Astrocyte (in vitro differentiated cells and primary cell): ENCODE measurements around the gene B3GAT2. TPM values are rescaled to one million over a fixed set of nuclear protein-coding genes. Genes with fewer than 3 reads are reported as not detected.

Experiments
- DNase-seq: peaks from one replicate; pipeline ENCODE4 v3.0.0-alpha.2; 2010; ENCODE audit warnings: low read depth
- FAIRE-seq: peaks from 2 replicates; lab custom pipeline; 2011; peaks lifted over from hg19 to GRCh38; lab: Jason Lieb, UNC
- H2AFZ ChIP-seq: 2 replicates; pipeline ENCODE4 v1.6.0; 2012; ENCODE audit warnings: low read depth, low read length, inconsistent platforms
- H3K27ac ChIP-seq: 2 replicates; pipeline ENCODE4 v1.5.1; 2011; ENCODE audit warnings: low read depth, low read length, inconsistent platforms
- H3K27me3 ChIP-seq: 2 replicates; pipeline ENCODE4 v1.6.0; 2011; ENCODE audit warnings: low read length, inconsistent platforms; ENCODE audit not compliant: insufficient read depth
- H3K36me3 ChIP-seq: 2 replicates; pipeline ENCODE4 v1.5.1; 2011; ENCODE audit warnings: low read length, inconsistent platforms; ENCODE audit not compliant: insufficient read depth
- H3K4me1 ChIP-seq: 2 replicates; pipeline ENCODE4 v1.5.1; 2011; ENCODE audit warnings: low read length, inconsistent platforms; ENCODE audit not compliant: insufficient read depth
- H3K4me2 ChIP-seq: 2 replicates; pipeline ENCODE4 v1.6.0; 2012; ENCODE audit warnings: low read length, inconsistent platforms
- H3K4me3 ChIP-seq: 2 replicates; pipeline ENCODE4 v1.5.1; 2011; ENCODE audit warnings: low read depth, mild to moderate bottlenecking, low read length, inconsistent platforms; ENCODE audit not compliant: insufficient read depth
- H3K79me2 ChIP-seq: 2 replicates; pipeline ENCODE4 v1.6.0; 2012; ENCODE audit warnings: mild to moderate bottlenecking, low read length, inconsistent platforms; ENCODE audit not compliant: insufficient read depth
- H3K9ac ChIP-seq: 2 replicates; pipeline ENCODE4 v1.6.0; 2012; ENCODE audit warnings: mild to moderate bottlenecking, low read length, inconsistent platforms
- H3K9me3 ChIP-seq: 2 replicates; pipeline ENCODE4 v1.5.1; 2012; ENCODE audit warnings: low read depth, mild to moderate bottlenecking, low read length, inconsistent platforms; ENCODE audit not compliant: insufficient read depth
- H4K20me1 ChIP-seq: 2 replicates; pipeline ENCODE4 v1.6.0; 2012; ENCODE audit warnings: low read length, inconsistent platforms; ENCODE audit not compliant: insufficient read depth
- H3K27ac Mint-ChIP-seq: one replicate; pipeline ENCODE4 v1.8.0; 2021; ENCODE audit warnings: mild to moderate bottlenecking, mixed read lengths; ENCODE audit not compliant: unreplicated experiment
- H3K27me3 Mint-ChIP-seq: one replicate; pipeline ENCODE4 v1.8.0; 2021; ENCODE audit warnings: low read depth, mixed read lengths; ENCODE audit not compliant: unreplicated experiment
- H3K36me3 Mint-ChIP-seq: one replicate; pipeline ENCODE4 v1.8.0; 2021; ENCODE audit warnings: low read depth, mixed read lengths; ENCODE audit not compliant: unreplicated experiment
- H3K4me1 Mint-ChIP-seq: one replicate; pipeline ENCODE4 v1.8.0; 2021; ENCODE audit warnings: low read depth, mixed read lengths; ENCODE audit not compliant: unreplicated experiment
- H3K4me3 Mint-ChIP-seq: one replicate; pipeline ENCODE4 v1.8.0; 2021; ENCODE audit warnings: mild to moderate bottlenecking, moderate library complexity, mixed read lengths; ENCODE audit not compliant: unreplicated experiment
- H3K9me3 Mint-ChIP-seq: one replicate; pipeline ENCODE4 v1.8.0; 2021; ENCODE audit warnings: mild to moderate bottlenecking, mixed read lengths; ENCODE audit not compliant: unreplicated experiment
- CTCF ChIP-seq: IDR thresholded peaks from 2 replicates; pipeline ENCODE4 v1.5.1; 2011; ENCODE audit warnings: low read depth, mild to moderate bottlenecking, inconsistent platforms, low read length, moderate library complexity; ENCODE audit not compliant: insufficient read depth
- EZH2 ChIP-seq: IDR thresholded peaks from 2 replicates; pipeline ENCODE4 v1.6.1; 2012; ENCODE audit warnings: mild to moderate bottlenecking, low read length, inconsistent platforms; ENCODE audit not compliant: insufficient read depth
- total RNA-seq: library from RNA; stranded (reverse); gene quantifications from 2 replicates; pipeline ENCODE4 v1.2.1, GENCODE V29; 2021

B3GAT2 gene
- total RNA-seq, 1 donor from 2014 or later, result not detected

GRCh38 chr6:70980727-70981126 lies 23.9 kb upstream of the B3GAT2 start:
- no peaks in the 10 kb centered on the region for H3K36me3 Mint-ChIP-seq
- Histone ChIP-seq H3K9ac (no peak overlapping the region), H3K27me3 (no peaks in the 10 kb centered on the region), H3K4me3 (no peak overlapping the region), H4K20me1 (no peaks in the 10 kb centered on the region), H2AFZ (no peak overlapping the region), H3K79me2 (no peaks in the 10 kb centered on the region), H3K4me2 (no peak overlapping the region), H3K27ac (no peak overlapping the region), H3K36me3 (no peaks in the 10 kb centered on the region), H3K4me1 (no peaks in the 10 kb centered on the region), H3K9me3 (no peaks in the 10 kb centered on the region)
- peaks cover 6% of the 10 kb centered on the region for H3K27me3 Mint-ChIP-seq
- H3K27ac Mint-ChIP-seq, result no peak overlapping the region
- no peak for TF ChIP-seq CTCF
- no peak for TF ChIP-seq EZH2
- peaks cover 3% of the 10 kb centered on the region for H3K9me3 Mint-ChIP-seq
- FAIRE-seq (no peak), DNase-seq (no peak)
- no peaks in the 10 kb centered on the region for H3K4me1 Mint-ChIP-seq
- H3K4me3 Mint-ChIP-seq, result no peak overlapping the region

- H3K9ac ChIP-seq, result no peak overlapping the region
- FAIRE-seq (no peak), DNase-seq (peak; percentile 1)
- Mint-ChIP-seq H3K27ac (no peak overlapping the region), H3K27me3 (peaks cover 6% of the 10 kb centered on the region), H3K9me3 (peaks cover 12% of the 10 kb centered on the region), H3K4me1 (no peaks in the 10 kb centered on the region), H3K4me3 (no peak overlapping the region), H3K36me3 (no peaks in the 10 kb centered on the region)
- no peaks in the 10 kb centered on the region for H3K9me3 ChIP-seq
- H3K4me2 ChIP-seq, result no peak overlapping the region
- H3K27me3 ChIP-seq, result no peaks in the 10 kb centered on the region
- H3K4me3 ChIP-seq, result no peak overlapping the region
- TF ChIP-seq CTCF (no peak), EZH2 (no peak)
- H3K36me3 ChIP-seq, result no peaks in the 10 kb centered on the region
- H3K27ac ChIP-seq, result no peak overlapping the region
- H4K20me1 ChIP-seq, result no peaks in the 10 kb centered on the region
- H3K4me1 ChIP-seq, result no peaks in the 10 kb centered on the region
- no peak overlapping the region for H2AFZ ChIP-seq
- no peaks in the 10 kb centered on the region for H3K79me2 ChIP-seq
Observed at GRCh38 chr6:70973604-70974003, 16.7 kb upstream of the B3GAT2 start.

DNA sequence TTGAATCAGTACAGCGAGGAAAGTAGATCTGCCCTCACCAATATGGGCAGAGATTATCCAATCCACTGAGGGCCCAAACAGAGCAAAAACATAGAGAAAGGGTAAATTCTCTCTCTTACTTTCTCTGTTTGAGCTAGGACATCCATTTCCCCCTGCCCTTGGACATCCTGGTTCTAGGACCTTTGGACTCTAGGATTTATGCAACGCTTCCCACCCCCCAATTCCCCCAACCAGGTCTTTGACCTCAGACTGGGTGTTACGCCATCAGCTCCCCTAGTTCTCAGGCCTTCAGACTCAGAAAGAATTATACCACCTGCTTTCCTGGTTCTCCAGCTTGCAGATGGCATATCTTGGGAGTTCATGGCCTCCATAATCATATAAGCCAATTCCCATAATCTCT lies 10.2 kb upstream of the B3GAT2 start:
- H4K20me1 ChIP-seq, result no peaks in the 10 kb centered on the region
- H3K79me2 ChIP-seq, result no peaks in the 10 kb centered on the region
- no peak overlapping the region for H3K4me3 Mint-ChIP-seq
- H3K4me1 Mint-ChIP-seq, result no peaks in the 10 kb centered on the region
- H3K9ac ChIP-seq, result no peak overlapping the region
- H3K27ac ChIP-seq, result no peak overlapping the region
- no peak overlapping the region for H3K27ac Mint-ChIP-seq
- H3K27me3 Mint-ChIP-seq, result peaks cover 2% of the 10 kb centered on the region
- no peak overlapping the region for H3K4me3 ChIP-seq
- no peak overlapping the region for H3K4me2 ChIP-seq
- no peaks in the 10 kb centered on the region for H3K9me3 ChIP-seq
- H3K36me3 ChIP-seq, result no peaks in the 10 kb centered on the region
- FAIRE-seq (no peak), DNase-seq (no peak)
- H3K27me3 ChIP-seq, result no peaks in the 10 kb centered on the region
- no peak overlapping the region for H2AFZ ChIP-seq
- H3K4me1 ChIP-seq, result no peaks in the 10 kb centered on the region
- TF ChIP-seq EZH2, result no peak
- TF ChIP-seq CTCF, result no peak
- H3K9me3 Mint-ChIP-seq, result no peaks in the 10 kb centered on the region
- H3K36me3 Mint-ChIP-seq, result no peaks in the 10 kb centered on the region
